CD4-positive, alpha-beta T cell treated with Interleukin-6 at 100 ng/mL for 8 hours (primary cell): ENCODE data around the gene FANCE.

ENCODE experiments used
- DNase-seq: peaks from one replicate; pipeline ENCODE4 v3.0.0-alpha.2; 2020; ENCODE audit warnings: mixed read lengths, low spot score

FANCE gene, protein sequence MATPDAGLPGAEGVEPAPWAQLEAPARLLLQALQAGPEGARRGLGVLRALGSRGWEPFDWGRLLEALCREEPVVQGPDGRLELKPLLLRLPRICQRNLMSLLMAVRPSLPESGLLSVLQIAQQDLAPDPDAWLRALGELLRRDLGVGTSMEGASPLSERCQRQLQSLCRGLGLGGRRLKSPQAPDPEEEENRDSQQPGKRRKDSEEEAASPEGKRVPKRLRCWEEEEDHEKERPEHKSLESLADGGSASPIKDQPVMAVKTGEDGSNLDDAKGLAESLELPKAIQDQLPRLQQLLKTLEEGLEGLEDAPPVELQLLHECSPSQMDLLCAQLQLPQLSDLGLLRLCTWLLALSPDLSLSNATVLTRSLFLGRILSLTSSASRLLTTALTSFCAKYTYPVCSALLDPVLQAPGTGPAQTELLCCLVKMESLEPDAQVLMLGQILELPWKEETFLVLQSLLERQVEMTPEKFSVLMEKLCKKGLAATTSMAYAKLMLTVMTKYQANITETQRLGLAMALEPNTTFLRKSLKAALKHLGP

DNA sequence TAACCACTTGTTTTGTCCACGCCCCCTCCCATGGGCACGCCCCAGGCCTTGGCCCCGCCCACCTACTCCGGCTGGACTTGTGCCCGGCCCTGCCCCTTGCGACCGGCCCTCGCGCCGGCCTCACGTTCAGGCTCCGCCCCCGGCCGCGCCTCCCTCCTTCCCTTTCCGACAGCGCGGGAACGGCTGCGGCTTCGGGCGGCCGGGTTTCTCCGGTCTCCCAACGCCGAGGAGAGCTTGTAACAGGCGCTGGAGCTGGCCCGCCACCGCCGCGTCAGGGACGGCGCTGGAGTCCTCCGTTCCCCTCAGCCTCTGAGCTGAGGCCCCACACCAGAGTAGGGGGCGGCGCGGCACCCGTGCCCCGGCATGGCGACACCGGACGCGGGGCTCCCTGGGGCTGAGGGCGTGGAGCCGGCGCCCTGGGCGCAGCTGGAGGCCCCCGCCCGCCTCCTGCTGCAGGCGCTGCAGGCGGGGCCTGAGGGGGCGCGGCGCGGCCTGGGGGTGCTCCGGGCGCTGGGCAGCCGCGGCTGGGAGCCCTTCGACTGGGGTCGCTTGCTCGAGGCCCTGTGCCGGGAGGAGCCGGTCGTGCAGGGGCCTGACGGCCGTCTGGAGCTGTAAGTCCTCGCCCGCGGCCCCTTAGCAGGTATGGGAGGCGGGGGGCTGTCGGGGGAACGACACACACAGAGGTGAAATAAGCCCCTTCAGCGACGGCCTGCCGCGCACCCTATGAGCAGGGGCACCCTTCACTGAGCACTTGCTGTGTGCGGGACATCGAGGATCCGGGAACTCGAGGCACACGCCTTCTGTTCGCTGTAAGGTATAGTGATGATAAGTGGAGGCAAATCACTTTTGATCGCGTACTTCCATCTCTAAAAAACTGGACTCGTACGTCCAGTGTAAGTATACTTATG lies at the start of gene FANCE:
Gene FANCE (plus strand): TSS at position 156 of the 908 bp plus-strand sequence. CDS start 208 bp downstream, at position 364.
- peak; percentile 90 for DNase-seq

DNA sequence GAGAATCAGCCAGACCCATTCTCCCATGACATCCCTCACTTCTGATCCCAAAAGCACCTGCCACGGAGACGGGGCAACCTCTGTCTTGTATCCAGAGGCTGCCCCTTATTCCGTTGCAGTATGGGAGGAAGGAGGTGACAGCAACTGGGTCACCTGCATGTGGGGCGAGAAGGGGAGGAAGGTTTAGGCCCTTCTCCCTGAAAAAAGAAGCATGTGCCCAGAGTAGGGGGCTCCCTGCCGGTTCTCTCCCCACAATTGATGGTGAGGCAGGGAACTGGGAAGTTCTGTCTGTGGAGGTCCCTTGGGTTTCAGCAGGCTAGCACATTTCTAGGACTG lies 49.3 kb upstream of the FANCE start:
- no peak for DNase-seq

DNA sequence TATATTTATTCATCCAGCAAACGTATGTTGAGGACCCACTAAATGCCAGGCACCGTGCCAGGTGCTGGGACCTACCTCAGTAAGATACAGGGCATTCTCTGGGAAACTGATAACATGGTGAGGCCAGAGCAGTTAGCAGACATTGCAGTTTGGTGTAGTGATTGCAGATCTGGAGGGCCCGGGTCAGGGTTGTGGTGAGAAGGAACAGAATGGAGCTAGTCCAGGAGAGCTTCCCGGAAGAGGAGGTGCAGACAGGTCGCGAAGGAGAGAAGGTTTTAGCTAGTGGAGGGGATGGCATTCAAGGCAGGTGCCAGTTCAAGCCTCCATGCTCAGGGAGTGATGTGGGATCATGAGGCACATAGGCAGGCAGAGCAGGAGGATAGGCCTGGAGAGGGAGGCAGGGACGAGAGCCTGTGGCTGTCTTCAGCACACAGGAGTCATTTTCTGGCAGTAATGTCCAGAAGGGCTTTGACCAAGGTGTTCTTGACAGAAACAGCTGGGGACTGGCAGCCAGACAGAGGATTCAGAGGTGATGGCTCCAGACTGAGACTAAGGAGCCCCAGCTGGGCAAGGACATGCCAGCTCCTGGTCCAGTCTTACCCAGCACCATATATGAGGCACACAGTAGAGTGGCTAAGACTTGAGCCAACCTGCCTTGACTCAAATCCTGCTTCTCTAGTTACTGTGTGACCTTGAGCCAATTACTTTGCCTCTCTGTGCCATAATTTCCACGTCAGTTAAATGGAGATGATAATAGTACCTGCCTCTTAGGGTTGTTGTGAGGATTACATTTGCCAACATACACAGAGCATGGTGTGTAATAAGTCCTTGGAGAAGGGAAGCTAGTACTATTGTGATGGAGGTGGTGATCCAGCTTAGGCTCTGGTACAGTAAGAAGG lies 48.3 kb upstream of the FANCE start:
- no peak for DNase-seq

DNA sequence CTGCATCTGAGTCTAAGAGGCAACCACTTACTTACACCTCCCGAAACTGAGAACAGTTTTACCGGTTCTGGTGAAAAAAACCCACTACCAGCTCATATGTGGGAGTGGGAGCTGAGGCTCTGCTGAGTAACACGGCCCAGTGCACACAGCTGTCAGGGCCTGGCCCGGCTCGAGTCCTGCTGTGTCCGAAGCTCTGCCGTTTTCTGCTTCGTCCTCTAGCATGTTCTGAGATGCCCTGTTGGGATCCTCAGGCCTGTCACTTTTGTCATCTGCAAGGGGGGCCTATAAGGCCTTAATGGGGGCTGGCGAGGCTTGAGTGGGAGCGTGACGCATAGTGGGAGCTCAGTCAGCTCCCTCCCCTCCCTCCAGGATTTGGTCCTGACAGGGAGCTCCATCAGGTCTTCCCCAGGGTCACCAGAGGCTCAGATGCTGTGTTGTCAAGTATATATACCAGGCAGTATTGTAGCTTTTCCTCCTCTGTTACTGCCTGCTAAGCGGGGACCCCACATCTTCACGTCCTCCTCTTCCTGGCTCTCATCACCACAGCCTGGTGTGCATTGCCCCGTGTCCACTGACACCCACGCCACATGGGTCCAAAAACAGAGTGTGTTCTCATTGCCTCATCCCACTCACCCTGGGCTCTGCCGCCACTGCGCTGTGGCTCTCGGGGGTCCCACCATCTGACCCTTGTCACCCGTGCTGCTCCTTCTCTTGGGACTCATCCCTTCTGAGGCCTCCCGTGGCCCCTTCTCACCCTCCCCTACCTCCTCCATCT lies 45.2 kb upstream of the FANCE start:
- DNase-seq: no peak

DNA sequence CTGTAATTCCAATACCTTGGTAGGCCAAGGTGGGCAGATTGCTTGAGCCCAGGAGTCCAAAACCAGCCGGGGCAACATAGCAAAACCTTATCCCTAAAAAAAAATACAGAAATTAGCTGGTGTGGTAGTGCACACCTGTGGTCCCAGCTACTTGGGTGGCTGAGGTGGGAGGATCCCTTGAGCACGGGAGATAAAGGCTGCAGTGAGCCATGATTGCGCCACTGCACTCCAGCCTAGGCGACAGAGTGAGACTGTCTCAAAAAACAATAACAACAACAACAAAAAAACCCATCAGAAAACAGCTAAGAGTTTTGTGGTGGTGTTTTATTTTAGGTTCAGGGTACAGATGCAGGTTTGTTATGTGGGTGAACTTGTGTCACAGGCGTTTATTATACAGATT lies 42.9 kb upstream of the FANCE start:
- DNase-seq: no peak

DNA sequence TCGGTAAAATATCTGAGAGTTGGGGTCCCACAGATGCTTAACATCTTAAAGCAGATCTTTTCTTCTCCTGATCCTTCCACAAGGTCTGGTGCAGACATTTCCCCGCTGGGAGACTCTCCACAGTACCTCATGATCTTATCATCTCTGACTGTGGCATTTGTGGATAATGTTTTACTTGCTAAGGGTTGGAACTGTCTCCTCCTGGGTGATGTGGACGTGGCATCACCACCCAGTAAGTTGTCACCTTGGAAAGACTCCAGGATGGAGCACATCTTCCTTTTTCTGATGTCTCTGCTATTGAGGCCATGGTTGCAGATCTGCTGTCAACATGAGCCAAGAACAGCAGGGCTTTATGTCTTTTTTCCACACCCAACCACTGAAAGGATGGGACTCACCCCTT lies 42.0 kb upstream of the FANCE start:
- no peak for DNase-seq

DNA sequence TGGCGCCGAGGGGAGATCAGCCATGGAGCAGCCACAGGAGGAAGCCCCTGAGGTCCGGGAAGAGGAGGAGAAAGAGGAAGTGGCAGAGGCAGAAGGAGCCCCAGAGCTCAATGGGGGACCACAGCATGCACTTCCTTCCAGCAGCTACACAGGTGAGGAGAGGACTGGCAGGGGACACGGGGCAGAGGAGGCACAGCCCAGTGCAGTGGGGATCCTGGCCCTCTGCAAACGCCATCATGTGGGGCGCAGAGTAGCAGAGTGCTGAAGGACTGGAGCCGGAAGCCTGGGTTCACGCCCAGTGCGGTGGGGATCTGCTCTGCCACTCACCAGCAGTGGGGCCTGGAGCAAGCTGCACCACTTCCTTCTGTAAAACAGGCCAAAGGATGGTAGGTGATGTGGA lies 41.1 kb upstream of the FANCE start:
- DNase-seq: no peak

DNA sequence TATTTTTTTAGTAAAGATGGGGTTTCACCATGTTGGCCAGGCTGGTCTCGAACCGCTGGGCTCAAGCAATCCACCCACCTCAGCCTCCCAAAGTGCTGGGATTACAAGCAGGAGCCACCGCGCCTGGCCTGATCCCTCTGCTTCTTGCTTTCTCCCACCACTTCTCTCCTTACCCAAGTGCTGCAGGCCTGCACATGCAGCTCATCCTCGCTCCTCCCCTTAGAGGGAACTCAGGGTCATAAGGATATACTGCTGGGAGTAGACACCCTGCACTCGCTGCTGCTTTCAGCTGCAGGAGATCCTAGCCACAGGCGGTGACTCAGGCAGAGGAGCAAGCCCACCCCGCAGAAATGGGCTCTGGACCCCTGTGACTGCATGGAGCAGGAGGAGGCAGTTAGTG lies 40.0 kb upstream of the FANCE start:
- no peak for DNase-seq

DNA sequence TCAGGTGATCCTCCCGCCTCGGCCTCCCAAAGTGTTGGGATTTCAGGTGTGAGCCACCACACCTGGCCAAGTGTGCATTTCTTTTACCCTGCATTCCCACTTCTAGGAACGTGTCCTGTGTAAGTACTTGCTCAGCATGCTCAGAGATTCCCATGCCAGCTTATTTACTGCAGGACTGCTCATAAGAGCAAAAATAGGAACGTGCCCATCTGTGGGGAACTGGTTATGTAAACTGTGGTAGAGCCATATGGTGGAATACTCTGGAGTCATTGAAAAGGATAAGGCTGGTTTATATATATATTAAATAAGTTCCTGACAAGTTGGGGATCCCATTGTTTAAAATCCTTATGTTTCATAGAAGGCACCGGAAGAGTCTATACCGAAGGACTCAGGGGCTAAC lies 38.2 kb upstream of the FANCE start:
- no peak for DNase-seq

DNA sequence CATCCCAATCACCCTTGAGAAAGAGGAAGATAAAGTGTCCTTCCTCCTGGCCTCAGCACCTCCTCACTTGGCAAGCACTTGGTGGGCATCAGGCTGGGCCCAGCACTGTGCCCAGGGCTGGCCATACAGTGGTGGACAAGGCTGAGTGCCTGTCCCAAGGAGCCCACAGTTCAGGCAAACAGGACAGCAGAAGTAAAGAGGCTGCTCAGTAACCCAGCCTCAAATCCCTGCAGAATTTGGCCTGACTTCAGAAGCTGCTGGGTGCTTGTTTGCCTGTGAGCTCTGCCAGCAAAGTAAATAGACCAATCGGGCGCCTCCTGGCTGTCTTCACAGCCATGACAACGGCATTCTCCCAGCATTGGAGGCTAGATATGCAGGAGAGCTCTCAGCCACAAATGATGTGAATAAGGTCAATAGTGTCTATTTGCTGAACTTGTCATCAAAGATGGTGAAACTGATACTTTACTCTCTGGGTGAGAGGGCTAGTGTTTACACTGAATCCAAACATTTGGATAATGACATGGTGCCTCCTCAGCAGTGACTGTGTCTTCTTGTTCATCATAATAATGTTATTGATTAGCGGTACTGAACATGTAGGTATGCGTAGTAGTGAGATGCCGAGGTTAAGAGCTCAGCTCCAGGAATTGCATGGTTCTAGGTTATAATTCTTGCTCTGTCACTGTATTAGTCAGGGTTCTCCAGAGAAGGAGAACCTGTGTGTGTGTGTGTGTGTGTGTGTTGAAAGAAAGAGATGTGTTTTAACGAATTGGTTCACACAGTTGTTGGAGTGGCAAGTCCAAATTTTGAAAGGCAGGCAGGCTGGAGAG lies 36.9 kb upstream of the FANCE start:
- DNase-seq: peak; percentile 14

DNA sequence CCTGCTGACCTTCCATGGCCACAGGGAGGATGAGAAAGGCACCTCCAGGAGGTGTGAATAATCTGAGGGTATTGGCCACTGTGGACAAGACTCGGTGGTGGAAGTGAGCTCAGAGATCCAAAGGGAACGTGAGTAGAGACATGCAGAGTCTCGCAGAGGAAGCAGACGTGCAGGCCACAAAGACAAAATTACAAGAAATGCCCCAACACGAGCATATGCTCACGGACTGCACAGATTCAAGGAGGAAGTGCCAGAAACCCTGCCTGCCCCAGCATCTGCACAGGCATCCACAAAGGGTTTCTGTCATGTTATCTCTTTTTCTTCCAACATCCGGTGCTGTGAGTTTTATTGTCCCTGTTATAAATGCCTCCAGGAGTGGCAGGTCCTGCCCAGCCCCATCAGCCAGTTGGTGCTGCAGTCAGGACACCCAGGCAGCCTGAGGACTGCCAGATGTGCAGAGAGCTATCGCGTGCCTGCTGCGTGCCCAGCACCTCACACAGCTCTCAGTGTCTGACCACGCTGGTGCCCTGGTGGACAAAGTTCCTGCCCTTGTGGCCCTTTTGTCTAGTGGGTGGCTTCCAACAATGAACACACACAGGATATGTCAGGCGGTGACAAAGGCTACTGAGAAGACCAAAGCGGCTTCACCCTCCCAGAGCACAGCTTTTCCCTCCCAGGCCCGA lies 34.0 kb upstream of the FANCE start:
- DNase-seq: no peak

DNA sequence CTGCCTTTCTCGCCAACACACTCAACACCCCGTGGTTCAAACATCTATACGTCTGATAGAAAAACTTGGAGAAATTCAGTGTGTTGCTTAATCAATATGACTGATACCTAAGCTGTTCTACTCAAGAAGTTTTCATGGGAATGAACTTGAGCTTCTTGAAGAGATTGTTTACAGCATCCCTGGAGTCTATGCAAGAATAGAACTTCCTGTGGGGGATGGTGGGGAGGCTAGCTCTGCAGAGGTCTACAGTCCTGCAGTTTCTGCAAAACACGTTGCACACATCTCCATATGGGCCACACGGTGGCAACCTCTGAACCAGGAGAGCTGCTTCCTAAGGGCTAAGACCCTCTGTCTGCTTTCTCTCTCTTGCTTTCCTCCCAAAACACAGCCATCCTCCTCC lies 32.7 kb upstream of the FANCE start:
- peak; percentile 22 for DNase-seq

DNA sequence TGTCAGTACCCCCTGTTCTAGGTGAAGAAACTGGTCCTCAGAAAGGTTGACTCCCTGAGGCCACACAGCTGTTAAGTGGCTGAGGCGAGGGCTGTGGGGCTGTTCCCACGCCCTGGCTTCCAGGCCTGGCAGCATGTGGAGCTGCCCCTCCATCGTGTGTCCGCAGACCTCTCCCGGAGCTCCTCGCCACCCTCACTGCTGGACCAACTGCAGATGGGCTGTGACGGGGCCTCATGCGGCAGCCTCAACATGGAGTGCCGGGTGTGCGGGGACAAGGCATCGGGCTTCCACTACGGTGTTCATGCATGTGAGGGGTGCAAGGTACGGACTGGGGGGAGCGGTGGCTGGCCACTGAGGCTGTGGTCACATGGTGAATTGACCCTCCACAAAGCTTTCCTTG lies 32.2 kb upstream of the FANCE start:
- no peak for DNase-seq

DNA sequence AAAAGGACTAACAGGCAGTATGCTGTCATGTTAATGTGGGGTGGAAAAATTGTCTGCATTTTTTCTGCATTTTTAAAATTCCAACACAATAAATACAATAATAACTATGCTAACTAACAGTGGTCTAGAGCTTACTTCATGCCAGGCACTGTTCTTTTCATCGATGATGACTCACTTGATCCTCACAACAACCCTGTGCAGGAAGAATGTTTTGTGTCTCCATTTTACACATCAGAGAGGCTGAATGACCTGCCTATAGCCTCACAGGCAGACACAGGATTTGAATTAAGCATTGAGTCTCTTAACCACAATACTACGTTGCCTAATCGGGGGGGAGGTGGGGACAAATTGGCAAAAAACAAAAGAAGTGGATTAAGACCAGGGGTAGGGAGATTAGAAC lies 26.9 kb upstream of the FANCE start:
- DNase-seq: no peak

DNA sequence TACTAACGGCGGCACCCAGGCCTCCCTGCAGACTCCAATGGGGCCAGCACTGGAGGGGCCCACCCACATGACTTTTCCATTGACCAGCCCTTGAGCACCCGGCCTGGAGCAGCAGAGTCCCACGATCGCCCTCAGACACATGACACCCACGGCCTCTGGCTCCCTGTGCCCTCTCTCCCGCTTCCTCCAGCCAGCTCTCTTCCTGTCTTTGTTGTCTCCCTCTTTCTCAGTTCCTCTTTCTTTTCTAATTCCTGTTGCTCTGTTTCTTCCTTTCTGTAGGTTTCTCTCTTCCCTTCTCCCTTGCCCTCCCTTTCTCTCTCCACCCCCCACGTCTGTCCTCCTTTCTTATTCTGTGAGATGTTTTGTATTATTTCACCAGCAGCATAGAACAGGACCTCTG lies 26.1 kb upstream of the FANCE start:
- DNase-seq: no peak

DNA sequence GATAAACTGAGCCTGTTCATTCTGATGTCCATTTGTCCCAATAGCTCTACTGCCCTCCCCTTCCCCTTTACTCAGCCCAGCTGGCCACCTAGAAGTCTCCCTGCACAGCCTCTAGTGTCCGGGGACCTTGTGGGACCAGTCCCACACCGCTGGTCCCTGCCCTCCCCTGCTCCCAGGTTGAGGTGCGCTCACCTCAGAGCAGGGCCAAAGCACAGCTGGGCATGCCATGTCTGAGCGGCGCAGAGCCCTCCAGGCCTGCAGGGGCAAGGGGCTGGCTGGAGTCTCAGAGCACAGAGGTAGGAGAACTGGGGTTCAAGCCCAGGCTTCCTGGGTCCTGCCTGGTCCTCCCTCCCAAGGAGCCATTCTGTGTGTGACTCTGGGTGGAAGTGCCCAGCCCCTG lies 24.7 kb upstream of the FANCE start:
- no peak for DNase-seq

DNA sequence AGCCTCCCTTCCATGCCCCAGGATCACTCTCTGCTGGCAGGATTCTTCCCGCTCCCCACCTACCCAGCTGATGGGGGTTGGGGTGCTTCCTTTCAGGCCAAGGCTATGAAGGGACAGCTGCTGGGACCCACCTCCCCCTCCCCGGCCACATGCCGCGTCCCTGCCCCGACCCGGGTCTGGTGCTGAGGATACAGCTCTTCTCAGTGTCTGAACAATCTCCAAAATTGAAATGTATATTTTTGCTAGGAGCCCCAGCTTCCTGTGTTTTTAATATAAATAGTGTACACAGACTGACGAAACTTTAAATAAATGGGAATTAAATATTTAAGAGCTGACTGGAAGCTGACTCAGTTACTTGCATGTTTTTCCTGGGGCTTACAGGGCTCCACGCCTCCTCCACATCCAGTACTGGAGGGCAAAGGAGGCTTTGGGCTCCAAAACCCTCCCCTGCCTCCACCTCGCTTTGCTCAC lies 24.3 kb upstream of the FANCE start:
- no peak for DNase-seq

DNA sequence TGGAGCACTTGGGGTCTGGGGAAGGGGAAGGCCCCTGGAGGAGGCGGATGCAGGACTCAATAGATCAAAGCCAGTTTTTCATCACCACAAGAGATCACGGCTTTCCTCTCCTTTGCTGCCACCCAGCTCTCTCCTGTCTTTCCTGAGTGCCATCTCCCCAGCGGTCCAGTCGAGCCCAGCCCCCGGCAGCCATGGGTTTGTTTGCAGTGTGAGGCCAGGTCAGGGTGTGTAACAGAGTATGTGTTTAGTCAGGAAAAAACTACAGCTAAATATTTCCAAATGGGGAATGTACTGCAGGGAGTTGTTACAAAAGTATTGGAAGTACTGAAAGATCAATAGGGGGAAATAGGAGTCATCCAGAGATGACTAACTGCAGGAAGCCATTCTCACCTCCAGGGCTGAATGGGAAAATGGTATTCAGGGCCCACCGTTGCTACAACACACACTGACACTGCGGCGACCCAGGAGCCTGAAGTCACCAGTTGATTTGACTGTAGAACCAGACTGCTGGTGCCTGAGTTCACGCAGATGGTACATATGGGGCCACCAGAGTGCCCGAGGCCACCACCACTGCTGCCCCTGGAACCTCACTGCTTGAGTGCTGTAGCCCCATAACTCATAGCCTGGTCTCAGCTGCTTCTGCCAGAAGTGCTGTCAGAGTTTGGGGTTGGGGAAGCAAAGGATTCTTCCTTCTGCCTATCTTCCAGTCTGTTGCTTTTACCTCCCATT lies 23.6 kb upstream of the FANCE start:
- DNase-seq: no peak

DNA sequence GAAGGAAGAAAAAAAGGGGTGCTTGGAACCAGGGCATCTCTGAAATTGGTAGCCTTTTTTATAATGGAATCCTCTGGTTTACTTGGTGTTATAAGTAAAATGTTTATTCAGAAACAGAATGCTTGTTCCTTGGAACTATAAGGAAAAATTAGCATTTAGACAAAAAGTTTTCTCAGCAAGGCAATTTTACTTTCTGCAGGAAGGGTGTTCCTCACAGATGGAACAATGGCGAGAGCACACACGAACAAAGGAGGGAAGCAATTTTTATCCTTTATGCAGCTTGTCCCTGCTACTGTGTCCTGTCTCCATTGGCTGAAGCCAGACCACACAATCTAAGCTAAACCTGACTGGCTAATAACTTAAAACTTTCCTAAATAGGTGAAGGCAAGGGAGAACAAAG lies 22.7 kb upstream of the FANCE start:
- DNase-seq: no peak
